VCaP (cell line): ENCODE data around the gene RPS5.

Source experiments
- H3K27ac ChIP-seq: fragments of 450-650 bp; 2 replicates; pipeline ENCODE4 v1.5.1; 2017
- CTCF ChIP-seq: fragments of 450-650 bp; conservative IDR thresholded peaks from 2 replicates; pipeline ENCODE4 v1.5.1; 2017; ENCODE audit warnings: mild to moderate bottlenecking, moderate library complexity

The RPS5 gene

GRCh38 chr19:58350001-58350861 is 36.8 kb upstream of the RPS5 start:
- no peak overlapping the region for H3K27ac ChIP-seq
- TF ChIP-seq CTCF, result peak; percentile 17

- TF ChIP-seq CTCF, result no peak
- H3K27ac ChIP-seq, result no peak overlapping the region
These were observed 36.1 kb upstream of the RPS5 start for GRCh38 chr19:58350871-58351557.

GRCh38 chr19:58351558-58351878 is 35.6 kb upstream of the RPS5 start:
- no peak for TF ChIP-seq CTCF
- H3K27ac ChIP-seq, result no peak overlapping the region

- H3K27ac ChIP-seq, result no peak overlapping the region
- TF ChIP-seq CTCF, result no peak
These were observed 34.9 kb upstream of the RPS5 start for GRCh38 chr19:58351990-58352755.

GRCh38 chr19:58352760-58353671 is 34.1 kb upstream of the RPS5 start, which contains the start of gene A1BG:
A1BG (minus strand) TSS chr19:58353492; CDS start chr19:58353437, 55 bp downstream.
- no peak within 1 kb of the TSS for H3K27ac ChIP-seq
- TF ChIP-seq CTCF, result no peak

- no peak for TF ChIP-seq CTCF
These were observed 33.2 kb upstream of the RPS5 start for GRCh38 chr19:58353717-58354477.

More at GRCh38 chr19:58353717-58354477, 33.2 kb upstream of the RPS5 start:
- no peak overlapping the region for H3K27ac ChIP-seq
